Dendritic cell treated with granulocyte-macrophage colony-stimulating factor and Interleukin-4, amounts not matched to agents 40 ng/mL and 50 ng/mL, for 4 days (primary cell): ENCODE data around the gene TMTC1.

Experiments used
- H3K27ac Mint-ChIP-seq: one replicate; pipeline ENCODE4 v1.8.0; 2022; ENCODE audit warnings: mild to moderate bottlenecking, mixed read lengths
- H3K27me3 Mint-ChIP-seq: one replicate; pipeline ENCODE4 v1.8.0; 2022; ENCODE audit warnings: mild to moderate bottlenecking, mixed read lengths
- H3K36me3 Mint-ChIP-seq: one replicate; pipeline ENCODE4 v1.8.0; 2022; ENCODE audit warnings: low read depth, mixed read lengths
- H3K4me1 Mint-ChIP-seq: one replicate; pipeline ENCODE4 v1.8.0; 2022; ENCODE audit warnings: low read depth, mixed read lengths
- H3K4me3 Mint-ChIP-seq: one replicate; pipeline ENCODE4 v1.8.0; 2022; ENCODE audit warnings: mild to moderate bottlenecking, moderate library complexity, mixed read lengths
- H3K9me3 Mint-ChIP-seq: one replicate; pipeline ENCODE4 v1.8.0; 2022; ENCODE audit warnings: mixed read lengths
- intact Hi-C: fragments of 100-400 bp; cut with micrococcal nuclease; formaldehyde crosslinking; loops from one replicate; pipeline ENCODE4 v1.15.0; 2022

Gene TMTC1

GRCh38 chr12:29741342-29742241, 42.1 kb downstream of the TMTC1 start:
- Mint-ChIP-seq H3K36me3 (peaks cover 22% of the 10 kb centered on the region), H3K4me3 (no peak overlapping the region), H3K4me1 (no peaks in the 10 kb centered on the region), H3K27ac (no peak overlapping the region), H3K9me3 (no peaks in the 10 kb centered on the region), H3K27me3 (no peaks in the 10 kb centered on the region)
- intact Hi-C loops = no loop called here

- no peaks in the 10 kb centered on the region for H3K27me3 Mint-ChIP-seq
- no peaks in the 10 kb centered on the region for H3K4me1 Mint-ChIP-seq
- H3K4me3 Mint-ChIP-seq = no peak overlapping the region
- H3K27ac Mint-ChIP-seq = no peak overlapping the region
- peaks cover 33% of the 10 kb centered on the region for H3K36me3 Mint-ChIP-seq
- H3K9me3 Mint-ChIP-seq = no peaks in the 10 kb centered on the region
- intact Hi-C loops = no loop called here
Measured at GRCh38 chr12:29739279-29739991, 44.3 kb downstream of the TMTC1 start.

- Mint-ChIP-seq H3K27ac (no peak overlapping the region), H3K4me3 (no peak overlapping the region), H3K27me3 (no peaks in the 10 kb centered on the region), H3K36me3 (peaks cover 33% of the 10 kb centered on the region), H3K4me1 (peaks cover 5% of the 10 kb centered on the region), H3K9me3 (no peaks in the 10 kb centered on the region)
- intact Hi-C loops = no loop called here
Measured at GRCh38 chr12:29738365-29738764, 45.4 kb downstream of the TMTC1 start.

DNA sequence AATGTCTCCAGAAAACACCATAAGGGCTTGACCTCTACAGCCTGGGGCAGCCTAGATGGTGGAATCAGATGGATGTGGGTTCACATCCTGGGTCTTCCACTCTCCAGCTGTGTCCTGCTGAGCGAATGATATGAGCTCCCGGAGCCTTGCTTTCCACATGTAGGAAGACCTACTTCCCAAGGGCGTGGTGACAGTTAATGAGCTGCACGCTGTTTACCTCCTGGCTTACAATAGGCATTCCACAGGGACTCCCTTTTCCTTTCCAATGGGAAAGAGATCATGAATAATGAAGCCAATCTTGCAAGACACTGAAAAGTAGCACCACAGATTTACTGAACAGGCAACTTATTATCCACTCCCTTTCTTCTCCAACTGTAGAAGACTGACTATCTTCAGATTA, 46.1 kb downstream of the TMTC1 start:
- Mint-ChIP-seq H3K27me3 (no peaks in the 10 kb centered on the region), H3K27ac (no peak overlapping the region), H3K36me3 (peaks cover 33% of the 10 kb centered on the region), H3K9me3 (no peaks in the 10 kb centered on the region), H3K4me3 (no peak overlapping the region), H3K4me1 (peaks cover 13% of the 10 kb centered on the region)
- intact Hi-C loops = no loop called here

DNA sequence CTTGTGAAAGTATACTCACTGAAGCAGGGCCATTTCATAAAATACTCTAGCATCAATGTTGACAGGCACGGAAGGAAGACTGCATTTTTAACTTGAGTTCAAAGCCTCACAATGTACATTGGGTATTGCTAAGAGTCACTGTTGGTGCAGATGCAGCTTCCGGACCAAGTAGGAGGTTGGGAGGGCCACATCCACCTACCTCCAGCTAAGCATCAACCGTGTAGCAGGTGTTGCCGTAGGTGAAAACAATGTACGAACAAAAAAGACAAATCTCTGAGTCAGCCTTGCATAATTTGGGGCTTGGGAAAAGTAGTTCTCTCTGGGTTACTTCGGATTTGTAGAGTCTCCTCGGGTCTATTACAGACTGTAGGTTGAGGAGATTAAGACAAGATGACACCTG, 48.1 kb downstream of the TMTC1 start:
- H3K27me3 Mint-ChIP-seq = no peaks in the 10 kb centered on the region
- no peak overlapping the region for H3K27ac Mint-ChIP-seq
- no peak overlapping the region for H3K4me3 Mint-ChIP-seq
- peaks cover 18% of the 10 kb centered on the region for H3K4me1 Mint-ChIP-seq
- peaks cover 27% of the 10 kb centered on the region for H3K36me3 Mint-ChIP-seq
- no peaks in the 10 kb centered on the region for H3K9me3 Mint-ChIP-seq
- intact Hi-C loops = no loop called here

DNA sequence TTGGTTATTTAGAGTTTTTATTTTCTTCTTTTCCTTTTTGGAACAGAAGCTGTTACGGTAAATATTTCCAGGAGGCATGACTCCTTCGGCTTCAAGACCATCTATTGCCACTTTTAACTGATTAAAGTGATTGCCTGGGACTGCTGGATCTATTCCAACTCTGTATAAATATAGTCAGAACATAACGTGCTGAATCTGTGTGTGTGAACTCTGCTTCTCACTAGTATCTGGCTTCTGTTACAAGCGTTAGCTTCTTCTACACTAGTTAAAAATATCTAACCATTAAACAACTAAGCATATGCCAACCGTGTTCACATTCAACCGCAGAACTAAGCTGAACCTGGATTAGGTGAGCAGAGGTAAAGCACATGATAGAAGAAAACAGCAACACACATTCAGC, 49.0 kb downstream of the TMTC1 start:
- intact Hi-C loops = no loop called here
- Mint-ChIP-seq H3K36me3 (peaks cover 20% of the 10 kb centered on the region), H3K4me3 (no peak overlapping the region), H3K4me1 (peaks cover 18% of the 10 kb centered on the region), H3K27ac (no peak overlapping the region), H3K9me3 (no peaks in the 10 kb centered on the region), H3K27me3 (no peaks in the 10 kb centered on the region)

DNA sequence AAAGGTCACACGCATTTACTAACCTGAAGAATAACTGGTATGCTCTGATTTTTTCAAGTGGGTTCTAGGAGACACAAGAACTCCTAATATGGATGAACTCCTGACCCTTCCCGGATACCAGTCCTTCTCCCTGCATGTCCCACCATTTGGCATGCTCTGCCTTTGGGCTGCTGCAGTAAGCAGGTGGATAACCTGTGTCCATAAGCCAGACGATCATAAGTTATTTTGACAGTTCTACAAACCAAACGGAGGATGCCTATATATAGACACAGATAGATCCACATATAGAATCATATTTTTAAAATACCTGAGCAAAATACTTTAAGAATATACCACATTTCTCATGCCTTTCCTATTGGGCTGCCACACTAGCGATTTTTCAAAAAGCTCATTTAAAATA, 49.4 kb downstream of the TMTC1 start:
- intact Hi-C loops = no loop called here
- H3K27me3 Mint-ChIP-seq = no peaks in the 10 kb centered on the region
- no peaks in the 10 kb centered on the region for H3K9me3 Mint-ChIP-seq
- H3K4me1 Mint-ChIP-seq = peaks cover 18% of the 10 kb centered on the region
- no peak overlapping the region for H3K27ac Mint-ChIP-seq
- peaks cover 16% of the 10 kb centered on the region for H3K36me3 Mint-ChIP-seq
- no peak overlapping the region for H3K4me3 Mint-ChIP-seq

- Mint-ChIP-seq H3K27ac (no peak overlapping the region), H3K27me3 (no peaks in the 10 kb centered on the region)
Measured at GRCh38 chr12:29733501-29733900, 50.2 kb downstream of the TMTC1 start.

GRCh38 chr12:29733060-29733459, 50.7 kb downstream of the TMTC1 start:
- no peak overlapping the region for H3K27ac Mint-ChIP-seq
- no peak overlapping the region for H3K4me3 Mint-ChIP-seq
- H3K9me3 Mint-ChIP-seq = no peaks in the 10 kb centered on the region
- intact Hi-C loops = no loop called here
- peaks cover 18% of the 10 kb centered on the region for H3K4me1 Mint-ChIP-seq
- H3K27me3 Mint-ChIP-seq = no peaks in the 10 kb centered on the region
- peaks cover 23% of the 10 kb centered on the region for H3K36me3 Mint-ChIP-seq

More at GRCh38 chr12:29733501-29733900, 50.2 kb downstream of the TMTC1 start:
- intact Hi-C loops = no loop called here
- Mint-ChIP-seq H3K4me3 (no peak overlapping the region), H3K9me3 (no peaks in the 10 kb centered on the region), H3K36me3 (peaks cover 23% of the 10 kb centered on the region), H3K4me1 (peaks cover 18% of the 10 kb centered on the region)

- H3K27ac Mint-ChIP-seq = no peak overlapping the region
Measured at GRCh38 chr12:29732593-29732992, 51.1 kb downstream of the TMTC1 start.

GRCh38 chr12:29732191-29732590, 51.6 kb downstream of the TMTC1 start:
- intact Hi-C loops = no loop called here
- Mint-ChIP-seq H3K4me1 (peaks cover 18% of the 10 kb centered on the region), H3K27me3 (no peaks in the 10 kb centered on the region), H3K27ac (no peak overlapping the region), H3K9me3 (no peaks in the 10 kb centered on the region), H3K4me3 (no peak overlapping the region), H3K36me3 (peaks cover 23% of the 10 kb centered on the region)

More at GRCh38 chr12:29732593-29732992, 51.1 kb downstream of the TMTC1 start:
- Mint-ChIP-seq H3K4me1 (peaks cover 18% of the 10 kb centered on the region), H3K9me3 (no peaks in the 10 kb centered on the region), H3K27me3 (no peaks in the 10 kb centered on the region), H3K4me3 (no peak overlapping the region), H3K36me3 (peaks cover 23% of the 10 kb centered on the region)
- intact Hi-C loops = no loop called here

GRCh38 chr12:29731591-29731990, 52.2 kb downstream of the TMTC1 start:
- intact Hi-C loops = no loop called here
- no peaks in the 10 kb centered on the region for H3K9me3 Mint-ChIP-seq
- no peaks in the 10 kb centered on the region for H3K27me3 Mint-ChIP-seq
- no peak overlapping the region for H3K4me3 Mint-ChIP-seq
- H3K27ac Mint-ChIP-seq = no peak overlapping the region
- H3K4me1 Mint-ChIP-seq = peaks cover 18% of the 10 kb centered on the region
- H3K36me3 Mint-ChIP-seq = peaks cover 18% of the 10 kb centered on the region

GRCh38 chr12:29730481-29730880, 53.3 kb downstream of the TMTC1 start:
- Mint-ChIP-seq H3K27me3 (no peaks in the 10 kb centered on the region), H3K9me3 (no peaks in the 10 kb centered on the region), H3K4me3 (no peak overlapping the region), H3K36me3 (peaks cover 7% of the 10 kb centered on the region), H3K27ac (no peak overlapping the region), H3K4me1 (peaks cover 18% of the 10 kb centered on the region)
- intact Hi-C loops = no loop called here

DNA sequence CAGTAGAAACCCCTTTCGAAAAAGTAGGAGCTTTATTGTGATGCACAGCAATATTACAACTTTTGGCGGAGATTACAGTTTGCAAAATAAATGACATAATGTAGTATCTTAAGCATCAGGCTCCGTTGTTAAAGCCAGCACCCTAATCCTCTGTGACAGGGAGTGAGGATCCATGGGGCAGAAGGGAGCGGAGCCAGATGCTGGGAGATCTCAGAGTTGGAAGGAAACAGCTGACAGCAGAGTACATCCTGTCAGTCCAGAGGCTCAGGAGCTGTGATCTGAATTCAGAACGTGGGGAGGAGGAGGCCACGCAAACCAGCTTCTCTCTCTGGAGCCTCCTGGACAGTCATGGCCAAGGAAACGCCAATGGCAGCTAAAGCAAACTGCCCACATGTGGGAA, 55.7 kb downstream of the TMTC1 start:
- H3K36me3 Mint-ChIP-seq = peaks cover 7% of the 10 kb centered on the region
- H3K9me3 Mint-ChIP-seq = no peaks in the 10 kb centered on the region
- H3K4me3 Mint-ChIP-seq = no peak overlapping the region
- peaks cover 3% of the 10 kb centered on the region for H3K27me3 Mint-ChIP-seq
- intact Hi-C loops = no loop called here
- H3K27ac Mint-ChIP-seq = no peak overlapping the region
- peaks cover 9% of the 10 kb centered on the region for H3K4me1 Mint-ChIP-seq
